ENCODE results near the gene PRSS1.

DNA sequence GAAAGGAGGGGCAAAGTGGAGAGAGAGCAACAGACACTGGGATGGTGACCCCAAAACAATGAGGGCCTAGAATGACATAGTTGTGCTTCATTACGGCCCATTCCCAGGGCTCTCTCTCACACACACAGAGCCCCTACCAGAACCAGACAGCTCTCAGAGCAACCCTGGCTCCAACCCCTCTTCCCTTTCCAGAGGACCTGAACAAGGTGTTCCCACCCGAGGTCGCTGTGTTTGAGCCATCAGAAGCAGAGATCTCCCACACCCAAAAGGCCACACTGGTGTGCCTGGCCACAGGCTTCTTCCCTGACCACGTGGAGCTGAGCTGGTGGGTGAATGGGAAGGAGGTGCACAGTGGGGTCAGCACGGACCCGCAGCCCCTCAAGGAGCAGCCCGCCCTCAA lies 42.2 kb downstream of the PRSS1 start:
- TF ChIP-seq POLR2AphosphoS5 (IDR thresholded peaks at IDR 0.05; ENCODE audit: low read depth, low read length) = no peak
- TF ChIP-seq TAF1 (IDR thresholded peaks at IDR 0.05; ENCODE audit: borderline replicate concordance, low read depth, low read length) = no peak
- no peak for TF ChIP-seq POLR2A (IDR thresholded peaks at IDR 0.05; ENCODE audit: low read depth, low read length)
